Panc1 (cell line): ENCODE results near the gene NFAT5. TPM values are rescaled to one million over a fixed set of nuclear protein-coding genes. Genes with fewer than 3 reads are reported as not detected.

Experiments used
- ATAC-seq: fragments of 200-7000 bp; cut with Tn5 transposase; 2 replicates; pipeline ENCODE4 v1.9.1; 2020; ENCODE audit warnings: mild to moderate bottlenecking, moderate library complexity
- BruUV-seq: library from RNA; stranded (reverse); fragments of 400-500 nt; replicated peaks from 2 replicates; lab custom pipeline; 2021; lab: Mats Ljungman, UMichigan
- CTCF ChIA-PET: fragments of 300-600 bp; sonication (Branson Sonifier 250); formaldehyde crosslinking; loops from one replicate; lab custom pipeline; 2022; ENCODE audit warnings: antibody characterized with exemption; lab: Charles Lee
- POLR2A ChIA-PET: fragments of 300-600 bp; sonication (Branson Sonifier 250); formaldehyde crosslinking; loops from one replicate; lab custom pipeline; 2022; ENCODE audit warnings: antibody characterized with exemption; lab: Charles Lee
- DNase-seq: peaks from one replicate; pipeline ENCODE4 v3.0.0-alpha.2; 2010; ENCODE audit warnings: low read depth, low spot score
- H3K27ac ChIP-seq: 2 replicates; pipeline ENCODE4 v1.5.1; 2011; ENCODE audit warnings: mild to moderate bottlenecking, low read length, inconsistent platforms
- H3K27me3 ChIP-seq: fragments of 200-500 bp; sonication (Bioruptor generic); 2 replicates; pipeline ENCODE4 v1.6.0; 2014; ENCODE audit warnings: low read length, inconsistent platforms; ENCODE audit not compliant: control insufficient read depth, insufficient read depth
- H3K36me3 ChIP-seq: fragments of 200-500 bp; sonication (Bioruptor generic); 2 replicates; pipeline ENCODE4 v1.5.1; 2014; ENCODE audit warnings: inconsistent platforms, mild to moderate bottlenecking, low read length, moderate library complexity; ENCODE audit not compliant: control insufficient read depth, insufficient read depth
- H3K4me1 ChIP-seq: 2 replicates; pipeline ENCODE4 v1.5.1; 2011; ENCODE audit warnings: inconsistent platforms, mild to moderate bottlenecking, low read length, moderate library complexity; ENCODE audit not compliant: control insufficient read depth, insufficient read depth
- H3K4me3 ChIP-seq, 2 experiments: 2 replicates each; pipeline ENCODE4 v1.5.1; 2011 to 2012; ENCODE audit warnings: low read depth in 2 of 2, low read length in 2 of 2, mild to moderate bottlenecking in 2 of 2, inconsistent platforms in 1 of 2, moderate library complexity in 1 of 2
- H3K9me3 ChIP-seq: fragments of 200-500 bp; sonication (Bioruptor generic); 2 replicates; pipeline ENCODE4 v1.5.1; 2014; ENCODE audit warnings: low read depth, mild to moderate bottlenecking, inconsistent platforms, low read length, moderate library complexity; ENCODE audit not compliant: control insufficient read depth, insufficient read depth
- POLR2AphosphoS5 ChIP-seq: IDR thresholded peaks from 2 replicates; pipeline ENCODE4 v1.6.1; 2012; ENCODE audit warnings: mild to moderate bottlenecking, low read depth, low read length, moderate library complexity
- SIN3A ChIP-seq: IDR thresholded peaks from 2 replicates; pipeline ENCODE4 v1.6.1; 2012; ENCODE audit warnings: low read depth, mild to moderate bottlenecking, low read length, moderate library complexity, borderline replicate concordance; ENCODE audit not compliant: insufficient read depth
- TCF7L2 ChIP-seq: IDR thresholded peaks from 2 replicates; pipeline ENCODE4 v1.6.1; 2011; ENCODE audit warnings: mild to moderate bottlenecking, low read depth, low read length, inconsistent platforms
- in situ Hi-C: cut with HindIII; loops from 2 replicates; pipeline ENCODE4 v1.10.0; 2016; ENCODE audit warnings: low sequenced_read_pairs, low pct_unique_long_range_greater_than_20kb
- intact Hi-C: fragments of 100-400 bp; cut with micrococcal nuclease; formaldehyde crosslinking; loops from one replicate; pipeline ENCODE4 v1.10.0; 2022; ENCODE audit not compliant: unreplicated experiment
- total RNA-seq: library from RNA; stranded (reverse); gene quantifications from one replicate; pipeline ENCODE4 v1.2.1, GENCODE V29; 2021; ENCODE audit not compliant: unreplicated experiment
- TF ChIP-seq, protein P1 (sequence below), 2 experiments: IDR thresholded peaks; 2 replicates each; pipeline ENCODE4 v1.6.1; 2011 to 2012; ENCODE audit warnings: low read depth in 2 of 2, control low read depth in 1 of 2, low read length in 1 of 2, mild to moderate bottlenecking in 1 of 2, moderate library complexity in 1 of 2; ENCODE audit not compliant: insufficient read depth in 1 of 2
- TF ChIP-seq, protein P2 (sequence below): fragments of 450-650 bp; IDR thresholded peaks from 2 replicates; pipeline ENCODE4 v1.5.1; 2017; ENCODE audit warnings: mild to moderate bottlenecking

Gene NFAT5
- total RNA-seq, 1 experiment from 2014 or later: 57.0 TPM

DNA sequence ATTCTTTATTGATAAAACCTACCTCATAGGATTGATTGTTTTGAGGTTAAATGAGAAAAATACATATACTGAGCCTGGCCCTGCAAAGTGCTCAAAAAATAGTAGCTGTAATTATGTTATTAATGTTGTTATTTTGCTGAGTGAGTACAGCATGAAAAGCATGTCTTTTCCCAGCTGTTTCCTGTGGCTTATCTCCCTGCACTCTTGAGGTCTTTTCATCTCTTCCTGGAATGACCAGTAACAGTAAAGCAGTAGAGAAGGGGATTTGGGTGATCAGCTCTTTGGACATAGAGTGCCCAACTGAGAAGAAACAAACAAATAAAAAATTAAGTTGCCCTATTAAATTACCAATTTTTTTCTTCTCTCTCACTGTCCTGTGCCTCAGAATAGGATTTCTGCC is 53.7 kb downstream of the NFAT5 start:
- H3K27ac ChIP-seq: no peak overlapping the region
- in situ Hi-C loops: no loop called here

GRCh38 chr16:69620573-69620972 is 54.8 kb downstream of the NFAT5 start:
- intact Hi-C loops: no loop called here
- BruUV-seq: no TSS peak
- no peak for ATAC-seq
- H3K27ac ChIP-seq: no peak overlapping the region
- DNase-seq: no peak
- H3K4me1 ChIP-seq: peaks cover 22% of the 10 kb centered on the region
- no peaks in the 10 kb centered on the region for H3K27me3 ChIP-seq
- H3K36me3 ChIP-seq: no peaks in the 10 kb centered on the region
- in situ Hi-C loops: no loop called here
- CTCF ChIA-PET: no interaction called here
- POLR2A ChIA-PET: interaction anchor here (0.7 kb wide), 1 partner anchor 9 kb away, joined by 4 read pairs; no protein-coding TSS in a partner anchor
- H3K4me3 ChIP-seq: no peak overlapping the region
- TF ChIP-seq SIN3A: no peak
- H3K9me3 ChIP-seq: no peaks in the 10 kb centered on the region

More for the DNA sequence above, 53.7 kb downstream of the NFAT5 start:
- H3K4me3 ChIP-seq: no peak overlapping the region
- H3K36me3 ChIP-seq: no peaks in the 10 kb centered on the region; the same call in 1 of the 2 replicates
- TF ChIP-seq, protein P1, sequence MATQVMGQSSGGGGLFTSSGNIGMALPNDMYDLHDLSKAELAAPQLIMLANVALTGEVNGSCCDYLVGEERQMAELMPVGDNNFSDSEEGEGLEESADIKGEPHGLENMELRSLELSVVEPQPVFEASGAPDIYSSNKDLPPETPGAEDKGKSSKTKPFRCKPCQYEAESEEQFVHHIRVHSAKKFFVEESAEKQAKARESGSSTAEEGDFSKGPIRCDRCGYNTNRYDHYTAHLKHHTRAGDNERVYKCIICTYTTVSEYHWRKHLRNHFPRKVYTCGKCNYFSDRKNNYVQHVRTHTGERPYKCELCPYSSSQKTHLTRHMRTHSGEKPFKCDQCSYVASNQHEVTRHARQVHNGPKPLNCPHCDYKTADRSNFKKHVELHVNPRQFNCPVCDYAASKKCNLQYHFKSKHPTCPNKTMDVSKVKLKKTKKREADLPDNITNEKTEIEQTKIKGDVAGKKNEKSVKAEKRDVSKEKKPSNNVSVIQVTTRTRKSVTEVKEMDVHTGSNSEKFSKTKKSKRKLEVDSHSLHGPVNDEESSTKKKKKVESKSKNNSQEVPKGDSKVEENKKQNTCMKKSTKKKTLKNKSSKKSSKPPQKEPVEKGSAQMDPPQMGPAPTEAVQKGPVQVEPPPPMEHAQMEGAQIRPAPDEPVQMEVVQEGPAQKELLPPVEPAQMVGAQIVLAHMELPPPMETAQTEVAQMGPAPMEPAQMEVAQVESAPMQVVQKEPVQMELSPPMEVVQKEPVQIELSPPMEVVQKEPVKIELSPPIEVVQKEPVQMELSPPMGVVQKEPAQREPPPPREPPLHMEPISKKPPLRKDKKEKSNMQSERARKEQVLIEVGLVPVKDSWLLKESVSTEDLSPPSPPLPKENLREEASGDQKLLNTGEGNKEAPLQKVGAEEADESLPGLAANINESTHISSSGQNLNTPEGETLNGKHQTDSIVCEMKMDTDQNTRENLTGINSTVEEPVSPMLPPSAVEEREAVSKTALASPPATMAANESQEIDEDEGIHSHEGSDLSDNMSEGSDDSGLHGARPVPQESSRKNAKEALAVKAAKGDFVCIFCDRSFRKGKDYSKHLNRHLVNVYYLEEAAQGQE (IDR thresholded peaks at IDR 0.05; ENCODE audit: insufficient read depth in 1 of 2, low read depth in 2 of 2, low read length in 1 of 2): no peak
- TF ChIP-seq, protein P2, sequence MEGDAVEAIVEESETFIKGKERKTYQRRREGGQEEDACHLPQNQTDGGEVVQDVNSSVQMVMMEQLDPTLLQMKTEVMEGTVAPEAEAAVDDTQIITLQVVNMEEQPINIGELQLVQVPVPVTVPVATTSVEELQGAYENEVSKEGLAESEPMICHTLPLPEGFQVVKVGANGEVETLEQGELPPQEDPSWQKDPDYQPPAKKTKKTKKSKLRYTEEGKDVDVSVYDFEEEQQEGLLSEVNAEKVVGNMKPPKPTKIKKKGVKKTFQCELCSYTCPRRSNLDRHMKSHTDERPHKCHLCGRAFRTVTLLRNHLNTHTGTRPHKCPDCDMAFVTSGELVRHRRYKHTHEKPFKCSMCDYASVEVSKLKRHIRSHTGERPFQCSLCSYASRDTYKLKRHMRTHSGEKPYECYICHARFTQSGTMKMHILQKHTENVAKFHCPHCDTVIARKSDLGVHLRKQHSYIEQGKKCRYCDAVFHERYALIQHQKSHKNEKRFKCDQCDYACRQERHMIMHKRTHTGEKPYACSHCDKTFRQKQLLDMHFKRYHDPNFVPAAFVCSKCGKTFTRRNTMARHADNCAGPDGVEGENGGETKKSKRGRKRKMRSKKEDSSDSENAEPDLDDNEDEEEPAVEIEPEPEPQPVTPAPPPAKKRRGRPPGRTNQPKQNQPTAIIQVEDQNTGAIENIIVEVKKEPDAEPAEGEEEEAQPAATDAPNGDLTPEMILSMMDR: no peak
- TF ChIP-seq SIN3A: no peak
- TF ChIP-seq TCF7L2: no peak
- no peak for TF ChIP-seq POLR2AphosphoS5
- DNase-seq (no peak), ATAC-seq (no peak)
- POLR2A ChIA-PET: no interaction called here
- CTCF ChIA-PET: no interaction called here
- H3K9me3 ChIP-seq: no peaks in the 10 kb centered on the region
- intact Hi-C loops: no loop called here
- H3K27me3 ChIP-seq: no peaks in the 10 kb centered on the region
- BruUV-seq: no TSS peak
- H3K4me1 ChIP-seq: peaks cover 22% of the 10 kb centered on the region

DNA sequence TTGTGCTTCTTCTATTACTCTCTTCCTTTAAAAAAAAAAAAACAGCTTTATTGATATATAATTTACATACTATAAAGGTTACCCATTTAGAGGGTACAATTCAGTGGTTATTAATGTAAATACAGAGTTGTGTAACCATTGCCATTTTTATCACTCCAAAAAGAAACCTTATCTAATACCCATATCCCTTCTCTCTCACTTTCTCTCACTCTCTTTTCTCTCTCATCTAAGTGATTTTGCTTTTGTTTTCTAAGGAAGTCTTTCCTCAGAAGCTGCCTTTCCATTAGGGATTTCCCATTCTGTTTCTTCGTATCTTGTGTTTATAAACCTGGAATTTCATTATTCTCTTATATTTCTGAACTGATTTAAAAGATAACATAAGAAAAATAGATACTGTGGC is 55.5 kb downstream of the NFAT5 start:
- in situ Hi-C loops: no loop called here
- POLR2A ChIA-PET: interaction anchor here (0.7 kb wide), 1 partner anchor 10 kb away, joined by 4 read pairs; no protein-coding TSS in a partner anchor

More for the DNA sequence above, 55.5 kb downstream of the NFAT5 start:
- CTCF ChIA-PET: no interaction called here
- TF ChIP-seq TCF7L2 (no peak), SIN3A (no peak), POLR2AphosphoS5 (no peak)
- TF ChIP-seq, protein P1 (IDR thresholded peaks at IDR 0.05; ENCODE audit: insufficient read depth in 1 of 2, low read depth in 2 of 2, low read length in 1 of 2): no peak
- TF ChIP-seq, protein P2: no peak
- DNase-seq: no peak
- Histone ChIP-seq H3K36me3 (no peaks in the 10 kb centered on the region), H3K27me3 (no peaks in the 10 kb centered on the region), H3K9me3 (no peaks in the 10 kb centered on the region), H3K4me3 (no peak overlapping the region), H3K4me1 (peaks cover 22% of the 10 kb centered on the region), H3K27ac (no peak overlapping the region)
- no TSS peak for BruUV-seq
- intact Hi-C loops: no loop called here
- no peak for ATAC-seq
